SK-N-MC (cell line): ENCODE data around the gene MAML1.
A peak's percentile ranks its signal among the peaks of the same experiment; 100 is the strongest.
"Not testable (repeated sequence)": the region's sequence is repeated elsewhere in the genome, so short reads cannot be mapped to it uniquely, and the experiment has no call there.

ENCODE experiments used
- DNase-seq: peaks from one replicate; pipeline ENCODE4 v3.0.0-alpha.2; 2011; ENCODE audit warnings: low read depth, low spot score
- H3K27ac ChIP-seq: fragments of 200-600 bp; sonication (generic); 2 replicates; pipeline ENCODE4 v1.5.1; 2016; ENCODE audit warnings: mixed run types
- H3K36me3 ChIP-seq: fragments of 200-600 bp; sonication (generic); 2 replicates; pipeline ENCODE4 v1.6.1; 2017; ENCODE audit warnings: antibody characterized with exemption, low read length, mixed read lengths; ENCODE audit not compliant: insufficient read depth
- H3K4me3 ChIP-seq: fragments of 200-600 bp; sonication (generic); 2 replicates; pipeline ENCODE4 v1.5.1; 2016
- H3K9ac ChIP-seq: fragments of 200-600 bp; sonication (generic); 2 replicates; pipeline ENCODE4 v1.8.0; 2017; ENCODE audit warnings: mixed run types, mixed read lengths; ENCODE audit not compliant: insufficient read length
- H3K9me3 ChIP-seq: fragments of 200-600 bp; sonication (generic); 2 replicates; pipeline ENCODE4 v1.6.1; 2017; ENCODE audit warnings: low read depth, mild to moderate bottlenecking, antibody characterized with exemption, low read length, moderate library complexity, mixed read lengths
- EZH2 ChIP-seq: fragments of 200-600 bp; sonication (generic); IDR thresholded peaks from one replicate; pipeline ENCODE4 v1.6.1; 2017; ENCODE audit warnings: antibody characterized with exemption
- FOXP2 ChIP-seq: optimal IDR thresholded peaks from 2 replicates; pipeline ENCODE3; 2011; ENCODE audit warnings: mild to moderate bottlenecking, moderate library complexity; ENCODE audit not compliant: insufficient read depth; ENCODE audit errors: extremely low read length, control extremely low read depth
- POLR2AphosphoS5 ChIP-seq: IDR thresholded peaks from 2 replicates; pipeline ENCODE4 v1.6.1; 2012; ENCODE audit warnings: mild to moderate bottlenecking, low read depth, low read length, borderline replicate concordance

MAML1 gene

DNA sequence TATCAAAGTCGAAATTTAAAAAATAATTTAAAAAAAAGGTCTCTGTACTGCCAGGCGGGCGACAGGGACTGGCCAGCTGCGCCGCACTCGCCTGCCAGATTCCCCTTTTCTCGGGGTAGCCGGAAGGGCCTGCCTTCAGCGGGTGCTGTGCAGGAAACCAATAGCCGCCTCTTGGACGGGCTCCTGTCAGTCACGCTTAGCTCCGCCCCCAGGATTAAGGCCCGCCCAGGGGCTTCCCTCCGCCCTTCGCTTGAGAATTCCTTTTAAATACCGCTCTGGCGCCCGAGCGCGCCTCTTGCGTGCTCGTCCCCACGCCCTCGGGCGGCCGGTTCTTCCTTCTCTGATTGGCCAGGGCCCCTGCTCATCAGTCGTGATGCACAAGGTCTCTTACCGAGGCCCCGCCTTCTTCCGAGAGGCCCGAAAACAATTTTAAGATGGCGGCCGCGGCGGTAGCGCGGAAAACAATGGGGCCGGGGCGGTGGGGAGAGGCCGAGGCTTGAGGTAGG, at the start of gene MAML1:
Gene MAML1 (plus strand): TSS at position 411 of the 506 bp plus-strand sequence. CDS start 291 bp downstream, outside the sequence.
- Histone ChIP-seq H3K36me3 (peaks cover 54% of the 10 kb centered on the region), H3K27ac (peak within 1 kb of the TSS; percentile 88), H3K4me3 (peak within 1 kb of the TSS; percentile 99), H3K9me3 (no peaks in the 10 kb centered on the region), H3K9ac (peak within 1 kb of the TSS; percentile 97)
- DNase-seq, result peak; percentile 98
- TF ChIP-seq FOXP2 (no peak), POLR2AphosphoS5 (peak; percentile 95), EZH2 (no peak)

DNA sequence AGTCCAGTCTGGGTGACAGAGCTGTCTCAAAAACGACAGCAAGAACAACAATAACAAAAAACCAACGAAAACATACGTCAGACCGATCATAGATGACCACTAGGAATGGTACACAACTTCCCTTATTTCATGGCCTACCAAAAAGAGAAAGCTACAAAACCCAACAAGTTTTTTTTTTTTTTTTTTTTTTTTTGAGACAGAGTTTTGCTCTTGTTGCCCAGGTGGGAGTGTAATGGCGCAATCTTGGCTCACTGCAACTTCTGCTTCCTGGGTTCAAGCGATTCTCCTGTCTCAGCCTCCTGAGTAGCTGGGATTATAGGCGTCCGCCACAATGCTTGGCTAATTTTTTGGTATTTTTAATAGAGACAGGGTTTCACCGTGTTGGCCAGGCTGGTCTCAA, 43.4 kb upstream of the MAML1 start:
- DNase-seq, H3K9ac ChIP-seq, H3K27ac ChIP-seq, H3K4me3 ChIP-seq, H3K36me3 ChIP-seq, H3K9me3 ChIP-seq: not testable (repeated sequence)

DNA sequence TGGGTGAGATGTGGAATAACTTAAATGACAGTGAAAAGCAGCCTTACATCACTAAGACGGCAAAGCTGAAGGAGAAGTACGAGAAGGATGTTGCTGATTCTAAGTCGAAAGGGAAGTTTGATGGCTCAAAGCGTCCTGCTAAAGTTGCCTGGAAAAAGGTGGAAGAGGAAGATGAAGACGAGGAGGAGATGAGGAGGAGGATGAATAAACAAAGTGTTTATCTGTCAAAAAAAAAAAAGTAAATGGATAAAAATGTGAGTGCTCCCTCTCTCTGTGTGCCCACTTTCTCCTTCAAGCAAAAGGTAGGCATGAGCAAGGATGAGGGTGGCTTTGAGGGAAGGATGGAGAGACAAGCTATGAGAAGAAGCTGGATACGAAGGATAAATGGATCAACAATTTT, 38.1 kb upstream of the MAML1 start:
- H3K9ac ChIP-seq, result no peak overlapping the region
- H3K4me3 ChIP-seq, result no peak overlapping the region
- no peak for TF ChIP-seq EZH2
- TF ChIP-seq FOXP2, result no peak
- TF ChIP-seq POLR2AphosphoS5, result no peak
- H3K36me3 ChIP-seq, result no peaks in the 10 kb centered on the region
- no peaks in the 10 kb centered on the region for H3K9me3 ChIP-seq
- DNase-seq, result no peak
- H3K27ac ChIP-seq, result no peak overlapping the region

- H3K27ac ChIP-seq, result 0 out of 2 replicates have a peak overlapping the region, but pooled peaks have one; percentile 49
- H3K9ac ChIP-seq, result no peak overlapping the region
- H3K9me3 ChIP-seq, result no peaks in the 10 kb centered on the region
- no peak overlapping the region for H3K4me3 ChIP-seq
- DNase-seq, result no peak
- TF ChIP-seq EZH2, result no peak
- no peak for TF ChIP-seq POLR2AphosphoS5
- TF ChIP-seq FOXP2, result no peak
- peaks cover 10% of the 10 kb centered on the region for H3K36me3 ChIP-seq
Measured at GRCh38 chr5:179696603-179697002, 36.0 kb upstream of the MAML1 start.

- no peak for DNase-seq
- Histone ChIP-seq H3K9me3 (no peaks in the 10 kb centered on the region), H3K4me3 (no peak overlapping the region), H3K27ac (no peak overlapping the region), H3K36me3 (peaks cover 15% of the 10 kb centered on the region), H3K9ac (no peak overlapping the region)
- TF ChIP-seq EZH2 (no peak), POLR2AphosphoS5 (no peak), FOXP2 (no peak)
Measured at GRCh38 chr5:179697108-179697507, 35.5 kb upstream of the MAML1 start.

GRCh38 chr5:179697543-179697942, 35.1 kb upstream of the MAML1 start:
- peak overlapping the region; percentile 97 for H3K4me3 ChIP-seq
- peaks cover 19% of the 10 kb centered on the region for H3K36me3 ChIP-seq
- H3K9me3 ChIP-seq, DNase-seq: not testable (repeated sequence)
- H3K27ac ChIP-seq, result peak overlapping the region; percentile 87
- peak overlapping the region; percentile 86 for H3K9ac ChIP-seq

DNA sequence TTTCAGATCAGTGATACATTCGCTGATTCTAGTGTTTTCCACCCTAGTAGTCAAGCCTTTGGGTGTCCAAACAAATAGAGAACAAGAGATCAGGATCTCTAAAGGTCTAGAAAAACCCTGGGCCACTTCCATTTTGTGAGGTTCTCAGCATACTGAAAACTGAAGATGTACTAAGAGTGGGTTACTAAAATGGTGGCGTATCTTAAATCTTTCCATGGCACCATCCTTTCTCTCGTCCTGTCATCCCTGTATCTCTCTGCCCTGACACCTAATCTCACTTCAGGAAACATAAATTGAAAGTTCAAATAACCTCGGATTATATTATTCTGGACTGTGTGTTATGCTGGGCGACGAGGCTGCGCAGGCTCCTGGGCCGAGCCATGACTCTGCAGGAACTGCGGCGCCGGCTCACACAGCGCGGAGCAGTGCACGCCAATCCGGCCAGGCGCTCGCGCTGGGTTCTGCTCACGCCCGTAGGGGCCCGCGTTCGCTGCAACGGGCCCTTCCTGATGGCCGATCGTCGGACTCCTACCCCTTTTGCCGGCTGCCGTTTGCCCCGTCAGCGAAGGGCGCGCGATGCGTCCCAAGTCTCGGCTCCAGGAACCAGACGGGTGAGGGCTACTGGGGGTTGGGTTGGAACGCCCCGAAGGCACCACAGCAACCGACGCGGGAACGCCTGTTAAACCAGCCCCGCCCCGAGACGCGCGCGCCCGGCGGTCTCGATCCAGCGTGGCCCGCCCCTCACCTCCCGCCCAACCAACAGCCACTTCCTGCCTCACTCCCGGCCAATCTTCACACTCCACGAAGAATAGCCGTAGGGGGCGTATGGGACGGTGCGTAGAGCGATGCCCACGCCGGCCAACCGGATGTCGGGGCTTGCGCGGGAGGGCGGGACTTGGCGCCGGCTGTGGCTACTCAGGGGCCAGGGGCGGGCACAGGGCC, 34.4 kb upstream of the MAML1 start:
- Histone ChIP-seq H3K9me3 (no peaks in the 10 kb centered on the region), H3K9ac (peak overlapping the region; percentile 98), H3K4me3 (peak overlapping the region; percentile 97), H3K36me3 (peaks cover 26% of the 10 kb centered on the region), H3K27ac (peak overlapping the region; percentile 87)
- peak; percentile 95 for DNase-seq
- peak; percentile 87 for TF ChIP-seq POLR2AphosphoS5
- peak; percentile 83 for TF ChIP-seq FOXP2
- no peak for TF ChIP-seq EZH2

DNA sequence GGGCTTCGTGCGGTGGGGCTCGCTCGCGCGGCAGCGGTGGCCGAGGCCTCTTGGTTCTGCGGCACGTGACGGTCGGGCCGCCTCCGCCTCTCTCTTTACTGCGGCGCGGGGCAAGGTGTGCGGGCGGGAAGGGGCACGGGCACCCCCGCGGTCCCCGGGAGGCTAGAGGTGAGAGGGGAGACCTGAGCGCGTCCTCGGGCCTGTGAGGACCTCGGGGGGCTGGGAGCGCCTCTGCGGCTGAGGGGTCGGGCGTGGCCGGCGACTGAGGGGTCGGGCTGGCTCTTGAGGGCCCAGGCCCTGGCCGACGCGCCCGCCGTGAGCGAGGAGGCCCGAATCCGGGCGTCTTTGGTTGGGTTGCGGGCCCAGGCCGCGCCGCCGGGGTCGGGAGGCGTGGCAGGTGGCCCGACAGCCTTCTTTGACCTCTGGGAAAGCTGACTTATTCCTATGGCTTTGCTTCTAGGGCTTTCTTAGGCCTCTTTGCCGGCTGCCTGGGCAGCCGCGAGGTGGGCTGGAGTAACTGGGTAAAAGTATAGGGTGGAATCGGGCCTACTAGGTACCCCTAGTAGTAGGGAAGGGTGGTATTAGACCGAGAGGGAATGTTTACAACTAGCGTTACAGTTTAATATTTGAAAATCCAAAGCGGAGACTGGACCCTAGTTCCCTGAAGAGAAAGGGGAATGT, 33.5 kb upstream of the MAML1 start, which contains the start of gene CANX:
Gene CANX (plus strand): TSS at position 33 of the 681 bp plus-strand sequence. CDS start 6,715 bp downstream, outside the sequence.
- TF ChIP-seq POLR2AphosphoS5 (peak; percentile 77), EZH2 (no peak)
- no peak for DNase-seq
- H3K9ac ChIP-seq, result peak within 1 kb of the TSS; percentile 98
- H3K4me3 ChIP-seq, result peak within 1 kb of the TSS; percentile 97
- H3K36me3 ChIP-seq, result peaks cover 34% of the 10 kb centered on the region
- peak within 1 kb of the TSS; percentile 87 for H3K27ac ChIP-seq
- H3K9me3 ChIP-seq, result no peaks in the 10 kb centered on the region
